ENCODE measurements around the gene TMPRSS13. TPM values are rescaled to one million over a fixed set of nuclear protein-coding genes. Genes with fewer than 3 reads are reported as not detected.

Gene TMPRSS13
- total RNA-seq, 1 experiment from 2014 or later = 0.50 TPM

GRCh38 chr11:117959438-117960149, 30.4 kb upstream of the TMPRSS13 start:
- no CpG with 5 or more reads among the region's 1 CpG for WGBS (ENCODE audit: extremely low coverage, insufficient read length, low lambda C conversion rate)
- Histone ChIP-seq H2BK120ac (ENCODE audit: low read depth, low read length, poor library complexity, severe bottlenecking) (no peak overlapping the region), H3K27me3 (ENCODE audit: insufficient read depth, low read length) (no peaks in the 10 kb centered on the region), H4K5ac (ENCODE audit: insufficient read length, low read depth, low read length) (no peak overlapping the region), H3K9me3 (ENCODE audit: control insufficient read depth, low read depth, low read length) (no peaks in the 10 kb centered on the region), H3K9ac (ENCODE audit: extremely low read depth, insufficient read length, low read length) (no peak overlapping the region), H2AK5ac (ENCODE audit: insufficient read length, low read length) (no peak overlapping the region), H4K8ac (replicated peaks; ENCODE audit: insufficient read length, low read depth, low read length) (no peak overlapping the region), H2BK5ac (ENCODE audit: insufficient read length, low read length) (no peak overlapping the region), H2BK20ac (ENCODE audit: low read depth, low read length, poor library complexity, severe bottlenecking) (no peak overlapping the region), H3K27ac (ENCODE audit: insufficient read length, low read depth, low read length) (no peak overlapping the region), H4K20me1 (ENCODE audit: control insufficient read depth, insufficient read depth, insufficient read length) (no peaks in the 10 kb centered on the region), H3K4me2 (ENCODE audit: insufficient read depth, insufficient read length, low read length) (no peak overlapping the region), H3K4me1 (ENCODE audit: insufficient read depth, low read length) (no peaks in the 10 kb centered on the region), H4K91ac (ENCODE audit: insufficient read length, low read depth, low read length) (no peak overlapping the region), H3K4ac (ENCODE audit: low read depth, low read length) (no peak overlapping the region), H3K23ac (ENCODE audit: insufficient read length, low read depth, low read length) (no peak overlapping the region), H3T11ph (ENCODE audit: low read length) (no peak overlapping the region), H3K79me1 (ENCODE audit: insufficient read depth, low read depth, low read length, poor library complexity, severe bottlenecking) (no peaks in the 10 kb centered on the region), H3K18ac (ENCODE audit: insufficient read length, low read depth, low read length) (no peak overlapping the region), H2AFZ (ENCODE audit: low read length) (no peak overlapping the region), H3K14ac (ENCODE audit: insufficient read depth, low read length) (no peak overlapping the region), H2BK12ac (ENCODE audit: insufficient read length, low read depth, low read length) (no peak overlapping the region), H3K23me2 (ENCODE audit: insufficient read length, low read depth, low read length, poor library complexity, severe bottlenecking) (no peaks in the 10 kb centered on the region), H3K56ac (ENCODE audit: insufficient read length, low read depth, low read length) (no peak overlapping the region), H2BK15ac (ENCODE audit: low read depth, low read length) (no peak overlapping the region), H3K79me2 (ENCODE audit: insufficient read depth, low read length) (no peaks in the 10 kb centered on the region)
- Mint-ChIP-seq H3K27ac (no peak overlapping the region), H3K4me3 (no peak overlapping the region), H3K4me1 (peaks cover 0 to 3% of the 10 kb centered on the region in 2 experiments; a peak in 2 of 4 replicates), H3K27me3 (ENCODE audit: low read depth) (peaks cover 10% of the 10 kb centered on the region), H3K36me3 (ENCODE audit: insufficient read depth in 1 of 3, low read depth in 3 of 3) (no peaks in the 10 kb centered on the region), H3K9me3 (no peaks in the 10 kb centered on the region; a peak in 1 of 5 replicates)
- TF ChIP-seq CTCF (conservative IDR thresholded peaks at IDR 0.05) = no peak
- no peak for DNase-seq
